Muscle of leg (tissue), 11 donors: ENCODE results near the gene HEG1. TPM values are rescaled to one million over a fixed set of nuclear protein-coding genes. Genes with fewer than 3 reads are reported as not detected.

Experiments used
- DNase-seq: peaks from one replicate; pipeline ENCODE4 v3.0.0; 2013
- H3K27ac ChIP-seq: one replicate; pipeline ENCODE4 v1.5.1; 2013; ENCODE audit warnings: mild to moderate bottlenecking, low read length, control low read depth
- H3K27me3 ChIP-seq: one replicate; pipeline ENCODE4 v1.6.1; 2013; ENCODE audit warnings: low read length; ENCODE audit not compliant: control insufficient read depth, insufficient read depth
- H3K36me3 ChIP-seq: one replicate; pipeline ENCODE4 v1.6.1; 2013; ENCODE audit warnings: low read length; ENCODE audit not compliant: control insufficient read depth, insufficient read depth
- H3K4me1 ChIP-seq: one replicate; pipeline ENCODE4 v1.6.1; 2013; ENCODE audit warnings: low read length; ENCODE audit not compliant: control insufficient read depth, insufficient read depth
- H3K4me3 ChIP-seq: one replicate; pipeline ENCODE4 v1.5.1; 2013; ENCODE audit warnings: low read length, control low read depth
- H3K9me3 ChIP-seq: replicated peaks from 2 replicates; pipeline ENCODE4 v1.6.1; 2013; ENCODE audit warnings: low read depth, low read length; ENCODE audit not compliant: control insufficient read depth
- WGBS: methylation state at CpG from one replicate; pipeline ENCODE4 v1.1.5; 2013; ENCODE audit warnings: missing lambda C conversion rate; ENCODE audit not compliant: insufficient coverage; 5-methylcytosine and 5-hydroxymethylcytosine counted together
- polyA plus RNA-seq, 8 donors: library from polyadenylated mRNA; unstranded; fragments of 120-200 nt; gene quantifications; one replicate each; pipeline versions ENCODE4 v1.2.1 to v1.2.3, GENCODE V29; 2013; ENCODE audit warnings: inconsistent platforms in 1 of 8, low replicate concordance in 1 of 8; ENCODE audit not compliant: insufficient read length in 8 of 8, insufficient read depth in 1 of 8
- total RNA-seq: library from RNA; stranded (reverse); fragments of 120-200 nt; gene quantifications from one replicate; pipeline ENCODE4 v1.2.4, GENCODE V29; 2013

The HEG1 gene
- total and polyA plus RNA-seq, 9 donors: 19.3 to 43.4 (median 30.8) TPM

GRCh38 chr3:124938896-124939295, 116.9 kb downstream of the HEG1 start:
- Histone ChIP-seq H3K27ac (no peak overlapping the region), H3K9me3 (peaks cover 2% of the 10 kb centered on the region), H3K27me3 (no peaks in the 10 kb centered on the region), H3K4me1 (no peaks in the 10 kb centered on the region), H3K4me3 (no peak overlapping the region), H3K36me3 (no peaks in the 10 kb centered on the region)
- no CpG with 5 or more reads among the region's 5 CpGs for WGBS
- DNase-seq: no peak

GRCh38 chr3:124937049-124937448, 118.7 kb downstream of the HEG1 start:
- WGBS: no CpG with 5 or more reads among the region's 3 CpGs
- no peak overlapping the region for H3K27ac ChIP-seq
- H3K27me3 ChIP-seq: no peaks in the 10 kb centered on the region
- no peak overlapping the region for H3K4me3 ChIP-seq
- peaks cover 2% of the 10 kb centered on the region for H3K9me3 ChIP-seq
- DNase-seq: no peak
- H3K4me1 ChIP-seq: no peaks in the 10 kb centered on the region
- no peaks in the 10 kb centered on the region for H3K36me3 ChIP-seq

GRCh38 chr3:124935794-124936542, 119.8 kb downstream of the HEG1 start:
- H3K27ac ChIP-seq: no peak overlapping the region
- DNase-seq: no peak
- no peaks in the 10 kb centered on the region for H3K4me1 ChIP-seq
- peaks cover 2% of the 10 kb centered on the region for H3K9me3 ChIP-seq
- no peaks in the 10 kb centered on the region for H3K27me3 ChIP-seq
- no CpG with 5 or more reads among the region's 5 CpGs for WGBS
- H3K4me3 ChIP-seq: no peak overlapping the region
- no peaks in the 10 kb centered on the region for H3K36me3 ChIP-seq

- Histone ChIP-seq H3K27ac (no peak overlapping the region), H3K27me3 (no peaks in the 10 kb centered on the region), H3K4me1 (no peaks in the 10 kb centered on the region), H3K9me3 (peaks cover 2% of the 10 kb centered on the region), H3K4me3 (no peak overlapping the region), H3K36me3 (no peaks in the 10 kb centered on the region)
- DNase-seq: no peak
These were observed 120.5 kb downstream of the HEG1 start for GRCh38 chr3:124935264-124935663.

GRCh38 chr3:124934577-124934976, 121.2 kb downstream of the HEG1 start, which contains the start of gene MUC13:
MUC13 (minus strand) TSS chr3:124934751; CDS start chr3:124934712, 39 bp downstream.
- Histone ChIP-seq H3K4me1 (no peaks in the 10 kb centered on the region), H3K27me3 (no peaks in the 10 kb centered on the region), H3K4me3 (no peak within 1 kb of the TSS), H3K36me3 (no peaks in the 10 kb centered on the region), H3K9me3 (peaks cover 2% of the 10 kb centered on the region), H3K27ac (no peak within 1 kb of the TSS)
- DNase-seq: no peak
- WGBS: 67% methylated on average over 1 of the region's 5 CpGs

GRCh38 chr3:124928333-124929202, 127.2 kb downstream of the HEG1 start:
- Histone ChIP-seq H3K9me3 (no peaks in the 10 kb centered on the region), H3K36me3 (no peaks in the 10 kb centered on the region), H3K4me1 (no peaks in the 10 kb centered on the region), H3K27ac (no peak overlapping the region), H3K27me3 (no peaks in the 10 kb centered on the region), H3K4me3 (no peak overlapping the region)
- WGBS: 0% methylated on average over 1 of the region's 4 CpGs
- DNase-seq: peak; percentile 76

- H3K27me3 ChIP-seq: no peaks in the 10 kb centered on the region
- no peaks in the 10 kb centered on the region for H3K36me3 ChIP-seq
- H3K27ac ChIP-seq: no peak overlapping the region
- no peak for DNase-seq
- no peaks in the 10 kb centered on the region for H3K4me1 ChIP-seq
- H3K9me3 ChIP-seq: no peaks in the 10 kb centered on the region
- no peak overlapping the region for H3K4me3 ChIP-seq
- 96% methylated on average over 2 of the region's 2 CpGs for WGBS
These were observed 128.2 kb downstream of the HEG1 start for GRCh38 chr3:124927574-124928045.

- Histone ChIP-seq H3K9me3 (no peaks in the 10 kb centered on the region), H3K27me3 (no peaks in the 10 kb centered on the region), H3K27ac (no peak overlapping the region), H3K4me1 (no peaks in the 10 kb centered on the region), H3K4me3 (no peak overlapping the region), H3K36me3 (no peaks in the 10 kb centered on the region)
- no peak for DNase-seq
- 85% methylated on average over 2 of the region's 4 CpGs for WGBS
These were observed 129.2 kb downstream of the HEG1 start for GRCh38 chr3:124926426-124927101.

- H3K4me3 ChIP-seq: no peak overlapping the region
- no peak overlapping the region for H3K27ac ChIP-seq
- DNase-seq: no peak
- WGBS: no CpG with 5 or more reads among the region's 2 CpGs
- H3K36me3 ChIP-seq: no peaks in the 10 kb centered on the region
- H3K4me1 ChIP-seq: no peaks in the 10 kb centered on the region
- H3K9me3 ChIP-seq: no peaks in the 10 kb centered on the region
- H3K27me3 ChIP-seq: no peaks in the 10 kb centered on the region
These were observed 131.1 kb downstream of the HEG1 start for GRCh38 chr3:124924741-124925140.

GRCh38 chr3:124923833-124924232, 132.0 kb downstream of the HEG1 start:
- H3K27ac ChIP-seq: no peak overlapping the region
- no peak for DNase-seq
- no peak overlapping the region for H3K4me3 ChIP-seq

More at GRCh38 chr3:124923833-124924232, 132.0 kb downstream of the HEG1 start:
- H3K4me1 ChIP-seq: no peaks in the 10 kb centered on the region
- H3K36me3 ChIP-seq: no peaks in the 10 kb centered on the region
- H3K9me3 ChIP-seq: no peaks in the 10 kb centered on the region
- H3K27me3 ChIP-seq: no peaks in the 10 kb centered on the region
